HG03280 (cell line): ENCODE data around the gene HIF1AN.

Experiments
- ATAC-seq: cut with Tn5 transposase; IDR thresholded peaks from one replicate; pipeline ENCODE4 v1.9.1; 2021; ENCODE audit warnings: mild to moderate bottlenecking, moderate library complexity; ENCODE audit not compliant: unreplicated experiment

Gene HIF1AN

DNA sequence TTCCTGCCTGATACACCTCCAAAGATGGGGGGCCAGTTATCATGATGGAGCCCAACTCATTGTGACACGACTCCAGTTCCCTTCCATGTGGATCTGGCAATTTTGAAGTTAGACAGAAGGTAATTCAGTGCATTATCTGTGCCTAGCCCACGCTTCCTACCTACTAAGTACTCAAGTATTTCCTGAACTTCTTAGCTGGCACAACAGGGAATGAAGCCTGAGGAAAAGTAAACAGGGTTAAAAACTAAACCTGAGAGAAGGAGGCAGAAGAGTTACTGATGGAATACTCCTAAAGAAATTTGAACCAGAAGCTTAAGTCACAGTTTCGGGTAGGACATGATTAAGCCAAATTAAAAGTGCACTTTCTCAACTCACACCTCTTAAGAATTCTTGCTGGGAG is 14.9 kb upstream of the HIF1AN start:
- no peak for ATAC-seq

DNA sequence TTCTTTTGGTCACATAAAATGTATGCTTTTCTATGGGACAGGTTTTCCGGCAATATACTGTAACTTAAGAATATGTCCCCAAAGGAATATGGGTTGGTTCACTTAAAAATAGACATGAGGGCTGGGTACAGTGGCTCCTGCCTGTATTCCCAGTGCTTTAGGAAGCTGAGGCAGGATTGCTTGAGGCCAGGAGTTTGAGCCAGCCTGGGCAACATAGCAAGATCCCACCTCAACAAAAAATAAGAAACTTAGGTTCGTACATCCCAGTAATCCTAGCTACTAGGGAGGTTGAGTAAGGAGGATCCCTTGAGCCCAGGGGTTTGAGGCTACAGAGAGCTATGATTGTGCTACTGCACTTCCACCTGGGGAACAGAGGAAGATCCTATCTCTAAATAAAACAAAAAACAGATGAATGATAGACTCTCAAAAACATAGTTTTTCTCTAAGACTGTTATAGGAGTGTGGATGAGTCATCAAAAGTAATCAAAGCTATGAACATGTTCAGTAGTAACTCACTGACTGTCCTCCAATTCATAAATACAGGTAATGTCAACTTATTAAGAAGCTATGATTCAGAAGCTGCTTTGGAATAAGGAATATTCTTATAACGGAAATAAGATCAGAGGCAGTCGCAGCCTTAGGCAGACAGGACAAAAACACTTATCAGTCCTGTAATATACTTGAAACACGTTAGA is 13.5 kb upstream of the HIF1AN start:
- ATAC-seq: no peak

DNA sequence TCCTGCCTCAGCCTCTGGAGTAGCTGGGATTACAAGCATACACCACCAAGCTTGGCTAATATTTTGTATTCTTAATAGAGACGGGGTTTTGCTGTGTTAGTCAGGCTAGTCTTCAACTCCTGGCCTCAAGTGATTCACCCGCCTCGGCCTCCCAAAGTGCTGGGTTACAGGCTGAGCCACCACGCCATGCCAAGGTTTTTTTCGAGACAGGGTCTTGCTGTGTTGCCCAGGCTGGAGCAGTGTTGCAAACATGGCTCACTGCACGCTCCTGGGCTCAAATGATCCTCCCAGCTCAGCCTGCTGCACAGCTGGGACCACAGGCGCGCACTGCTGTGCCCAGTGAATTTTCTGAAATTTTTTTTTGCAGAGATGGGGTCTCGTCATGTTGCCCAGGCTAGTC is 12.8 kb upstream of the HIF1AN start:
- ATAC-seq: no peak

DNA sequence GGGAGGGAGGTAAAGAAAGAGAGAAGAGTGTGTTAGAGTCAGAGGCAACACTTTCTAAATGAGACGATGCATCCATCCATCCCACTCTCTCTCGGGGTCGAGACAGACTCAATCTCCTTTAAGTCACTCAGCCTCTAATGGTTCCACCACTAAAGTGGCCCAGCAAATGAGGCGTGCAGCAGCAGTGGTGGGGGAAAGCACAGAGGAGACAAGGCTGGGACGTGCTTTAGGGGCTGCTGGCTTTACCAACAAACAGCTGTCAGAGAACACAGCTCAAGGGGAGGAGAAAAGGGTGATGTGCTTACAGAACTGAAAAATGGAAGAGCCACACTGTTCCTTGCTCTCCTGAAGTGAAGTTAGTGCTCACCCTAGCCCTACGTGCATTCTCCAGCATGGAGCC is 11.5 kb upstream of the HIF1AN start:
- no peak for ATAC-seq

DNA sequence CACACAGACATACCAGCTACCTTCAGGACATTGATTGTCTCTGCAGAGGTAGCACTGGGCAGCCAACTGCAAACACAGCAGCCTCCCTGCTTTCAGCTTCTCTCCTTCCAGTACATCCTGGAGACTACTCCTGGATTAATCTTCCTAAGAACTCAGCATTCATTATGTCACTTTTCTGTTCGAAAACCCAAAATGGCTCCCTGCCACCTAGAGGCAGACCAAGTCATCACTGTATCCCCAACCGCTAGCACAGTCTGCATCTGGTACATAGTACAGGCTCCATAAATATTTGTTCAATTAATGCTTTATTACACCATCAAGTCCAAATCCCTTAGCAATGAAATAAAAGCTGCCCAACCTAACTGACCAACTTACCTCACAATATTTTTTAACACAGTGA is 11.1 kb upstream of the HIF1AN start:
- ATAC-seq: no peak

DNA sequence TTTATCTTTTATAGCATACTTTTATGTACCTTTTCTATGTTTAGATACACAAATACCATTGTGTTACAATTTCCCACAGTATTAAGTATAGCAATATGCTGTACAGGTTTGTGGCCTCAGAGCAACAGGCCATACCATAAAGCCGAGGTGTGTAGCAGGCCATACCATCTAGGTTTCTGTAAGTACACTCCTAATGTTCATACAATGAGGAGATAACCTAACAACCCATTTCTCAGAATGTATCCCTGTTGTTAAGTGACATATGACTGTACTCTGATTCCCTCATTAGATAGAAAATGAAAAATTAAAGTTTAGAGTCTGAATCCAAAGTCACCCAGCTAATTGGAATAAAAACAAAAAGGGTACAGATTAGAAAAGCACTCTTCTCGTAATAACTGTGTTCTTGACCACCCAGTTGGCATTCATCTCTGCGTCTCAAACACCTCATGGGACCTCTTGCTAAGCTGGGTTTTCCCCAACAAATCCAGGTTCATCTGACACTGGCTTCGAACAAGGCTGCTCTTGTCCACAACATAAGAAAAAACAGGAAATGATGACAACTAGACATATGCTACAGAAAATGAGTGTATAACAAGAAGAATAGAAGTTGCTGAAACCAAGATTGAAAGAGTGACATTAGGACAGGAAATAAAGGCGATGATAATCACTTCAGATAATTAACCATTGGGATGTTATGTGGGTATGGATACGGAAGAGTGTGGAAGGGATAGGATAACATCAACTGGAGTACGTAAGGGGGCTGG is 7.4 kb upstream of the HIF1AN start:
- no peak for ATAC-seq

DNA sequence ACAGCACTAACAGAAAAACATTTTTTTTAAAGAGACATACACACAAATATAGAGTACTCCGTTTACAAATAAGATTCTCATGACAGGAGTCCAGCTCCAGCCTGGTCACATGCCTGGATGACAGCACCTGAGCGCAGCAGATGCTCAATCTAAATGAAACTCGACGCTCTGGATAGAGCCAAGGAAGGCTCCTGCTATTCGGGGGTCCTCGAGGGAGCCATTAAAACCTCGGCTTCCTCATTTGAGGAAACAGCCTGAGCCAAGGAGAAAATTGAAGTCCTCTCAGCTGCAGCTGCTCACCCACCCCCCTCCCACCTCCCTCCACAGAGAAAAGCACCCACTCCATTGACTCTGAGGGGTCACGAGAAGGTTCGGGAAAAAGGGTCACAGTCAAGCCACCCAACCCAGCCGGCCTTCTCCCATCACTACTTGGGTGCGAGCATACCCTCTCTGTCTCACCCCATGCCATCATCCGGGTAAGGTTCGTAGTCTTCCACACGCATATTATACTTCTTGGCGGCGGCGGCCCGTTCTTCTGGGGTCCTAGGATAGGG is 6.7 kb upstream of the HIF1AN start:
- ATAC-seq: peak; percentile 6

DNA sequence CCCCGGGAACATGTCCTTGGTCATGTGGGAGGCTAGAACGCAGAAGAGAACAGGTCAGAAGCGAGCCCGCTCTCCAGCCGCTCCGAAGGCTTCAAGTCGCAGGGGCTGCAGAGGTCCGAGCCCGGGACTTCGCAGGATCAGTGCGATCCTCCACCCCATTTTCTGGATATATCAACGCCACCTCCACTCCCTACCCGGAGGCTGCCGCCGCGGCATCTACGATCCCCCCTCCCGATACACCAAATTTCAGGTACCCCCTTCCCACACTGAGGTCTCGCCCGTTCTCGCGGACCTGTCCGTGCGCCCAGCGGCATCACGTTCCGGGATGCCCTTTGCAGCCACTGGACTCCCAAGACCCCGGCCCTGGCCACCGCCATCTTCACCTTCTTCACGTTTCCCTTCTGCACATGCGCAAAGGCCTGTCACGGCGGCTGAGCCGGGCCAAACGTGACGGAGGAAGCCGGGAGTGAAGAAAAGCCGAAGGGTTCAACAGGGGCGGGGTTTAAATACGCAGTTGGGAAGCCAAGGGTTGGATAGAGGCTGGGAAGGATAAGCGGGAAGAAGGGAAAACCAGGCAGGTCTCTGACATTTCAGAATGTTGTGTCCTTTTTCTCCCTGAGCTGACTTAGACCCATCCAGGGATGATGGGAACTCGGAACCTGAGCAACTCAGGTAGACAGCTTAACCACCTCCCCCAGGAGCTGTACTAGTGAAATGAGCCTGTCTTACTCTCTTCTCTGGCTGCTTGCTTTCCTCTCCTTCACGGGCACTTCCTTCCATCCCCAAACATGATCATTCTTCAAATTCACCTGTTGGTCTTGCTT is 6.1 kb upstream of the HIF1AN start, which contains the start of gene NDUFB8:
NDUFB8 (minus strand) TSS at position 397 of the 824 bp plus-strand sequence; CDS start at position 377, 20 bp downstream.
- ATAC-seq: peak; percentile 73

DNA sequence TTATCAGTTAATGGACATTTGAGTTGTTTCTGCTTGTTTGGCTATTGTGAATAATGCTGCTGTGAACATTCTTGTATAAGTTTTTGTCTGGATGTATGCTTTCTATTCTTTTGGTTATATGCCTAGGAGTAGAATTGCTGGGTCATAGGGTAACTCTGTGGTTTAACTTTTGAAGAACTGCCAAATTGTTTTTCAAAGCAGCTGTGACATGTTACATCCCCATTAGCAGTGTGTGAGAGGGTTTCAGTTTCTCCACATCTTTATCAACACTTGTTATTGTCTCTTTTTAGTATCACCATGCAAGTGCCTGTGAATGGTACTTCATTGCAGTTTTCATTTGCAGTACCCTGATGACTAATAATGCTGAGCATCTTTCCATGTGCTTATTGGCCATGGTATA is 4.0 kb upstream of the HIF1AN start:
- no peak for ATAC-seq

DNA sequence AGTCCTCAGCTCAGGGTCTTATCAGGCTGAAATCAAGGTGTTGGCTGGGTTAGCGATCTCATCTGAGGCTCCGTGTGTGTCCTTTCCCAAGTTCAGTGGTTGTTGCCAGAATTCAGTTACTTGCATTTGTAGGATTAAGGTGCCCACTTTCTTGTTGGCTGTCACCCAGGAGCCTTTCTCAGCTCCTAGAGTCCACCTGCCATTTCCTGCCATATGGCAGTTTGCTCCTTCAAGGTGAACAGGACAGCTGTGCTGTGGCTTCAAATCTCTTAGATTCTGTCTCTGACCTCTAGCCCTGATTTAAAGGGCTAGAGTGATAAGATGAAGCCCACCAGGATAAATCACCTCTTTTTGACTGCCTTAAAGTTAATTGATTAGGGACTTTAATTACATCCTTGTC is 1.0 kb upstream of the HIF1AN start:
- no peak for ATAC-seq

DNA sequence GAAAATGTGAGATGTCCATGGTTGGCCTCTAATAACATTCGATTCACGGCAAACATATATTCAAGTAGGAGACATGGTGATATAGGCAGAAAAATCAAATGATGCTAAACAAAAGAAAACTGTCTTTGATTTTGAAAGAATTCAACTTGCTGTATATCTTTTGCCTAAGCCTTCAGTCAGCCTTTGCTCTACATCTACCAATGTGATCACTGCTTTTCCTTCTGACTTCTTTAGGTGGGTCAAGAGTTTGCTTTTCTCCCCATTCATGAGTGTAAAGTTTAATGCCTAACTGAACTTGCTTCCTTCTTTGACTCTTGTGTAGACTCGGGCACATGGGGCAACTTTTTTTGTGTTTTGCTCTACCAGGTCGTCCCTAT is 417 bp upstream of the HIF1AN start:
- ATAC-seq: peak; percentile 8

DNA sequence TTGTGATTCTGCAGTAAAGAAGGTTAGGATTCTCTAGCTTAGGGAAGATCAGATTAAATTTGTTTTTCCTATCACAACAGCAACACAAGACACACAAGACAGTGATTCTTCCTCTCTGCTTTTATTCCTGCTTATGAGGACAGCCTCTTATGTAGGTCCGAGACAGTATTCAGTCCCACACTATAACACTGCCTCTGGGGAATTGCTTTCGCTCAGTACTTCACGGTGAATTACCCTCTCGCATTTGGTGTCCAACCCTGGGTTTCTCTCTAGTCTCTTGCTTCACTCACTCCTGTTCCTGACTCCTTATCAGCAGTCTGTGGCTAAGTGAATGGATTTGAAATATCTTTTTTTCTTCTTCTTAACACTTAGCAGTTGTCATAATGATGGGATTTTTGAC is 1.7 kb downstream of the HIF1AN start:
- ATAC-seq: no peak

DNA sequence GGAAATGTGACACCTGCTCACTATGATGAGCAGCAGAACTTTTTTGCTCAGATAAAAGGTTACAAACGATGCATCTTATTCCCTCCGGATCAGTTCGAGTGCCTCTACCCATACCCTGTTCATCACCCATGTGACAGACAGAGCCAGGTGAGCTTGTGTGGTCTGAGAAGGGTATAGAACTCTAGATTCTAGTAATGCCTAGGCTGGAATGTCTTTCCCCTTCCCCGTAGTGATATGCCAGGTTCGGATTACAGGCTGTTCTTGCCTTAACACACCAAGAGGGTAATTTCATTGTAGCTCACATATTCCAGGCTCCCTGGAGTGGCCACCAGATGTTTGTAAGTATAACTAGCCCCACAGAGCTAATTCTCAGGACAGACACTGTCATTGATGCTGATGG is 9.2 kb downstream of the HIF1AN start:
- ATAC-seq: no peak

DNA sequence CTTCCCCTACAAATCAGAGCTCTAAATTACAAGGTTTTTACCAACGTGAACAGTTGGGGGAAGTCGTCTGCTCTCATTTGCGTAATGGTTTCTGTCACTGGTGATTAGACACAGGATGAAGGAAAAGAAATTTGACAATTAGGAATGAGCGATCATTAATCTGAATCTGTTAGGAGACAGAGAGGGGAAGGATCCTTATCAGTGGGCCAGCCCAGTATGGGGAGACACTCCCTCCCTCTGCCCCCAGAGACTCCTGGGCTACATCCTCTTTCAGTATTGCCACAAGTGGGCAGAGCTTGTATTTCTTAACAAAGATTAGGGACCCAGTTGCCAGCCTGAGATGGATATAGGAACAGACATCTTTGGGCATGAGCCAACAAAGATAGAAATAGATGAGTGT is 15.5 kb downstream of the HIF1AN start:
- ATAC-seq: no peak

DNA sequence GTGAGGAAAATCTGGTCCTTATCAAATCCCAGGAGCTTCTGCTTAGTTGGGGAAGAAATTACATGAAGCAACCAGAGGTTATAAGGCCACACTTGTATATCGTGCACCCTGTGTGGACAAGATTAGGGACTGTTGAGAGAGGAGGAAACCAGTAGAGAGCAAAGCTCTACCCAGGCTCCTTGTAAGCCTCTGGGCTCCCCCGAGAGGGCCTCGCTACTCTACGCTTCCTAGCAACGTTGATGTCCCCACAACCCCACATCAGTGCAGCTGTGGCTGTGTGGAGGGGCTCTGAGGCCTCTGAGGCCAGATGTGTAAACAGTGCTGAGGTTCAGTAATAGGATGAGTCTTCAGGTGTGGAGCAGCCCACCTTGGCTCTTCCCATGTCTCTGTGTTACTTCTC is 16.0 kb downstream of the HIF1AN start:
- ATAC-seq: no peak

DNA sequence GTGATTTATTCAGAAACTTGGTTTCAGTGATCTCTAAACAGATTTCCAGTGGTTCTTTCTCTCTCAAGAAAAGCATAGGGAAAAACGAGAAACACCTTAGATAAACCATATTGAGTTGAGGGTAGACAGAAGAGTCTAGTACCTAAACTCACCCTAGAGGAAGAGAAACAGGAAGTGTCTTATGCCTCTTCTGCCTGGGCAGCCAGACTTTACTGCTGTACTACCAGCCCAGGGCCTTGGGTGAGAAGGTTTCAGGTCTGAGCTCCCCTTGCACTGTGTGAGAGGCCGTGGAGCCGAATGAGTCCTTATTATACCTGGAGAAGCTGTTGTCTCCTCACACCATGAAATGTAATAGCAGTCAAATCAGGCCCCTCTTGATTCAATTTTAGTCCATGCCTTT is 18.2 kb downstream of the HIF1AN start:
- ATAC-seq: no peak

DNA sequence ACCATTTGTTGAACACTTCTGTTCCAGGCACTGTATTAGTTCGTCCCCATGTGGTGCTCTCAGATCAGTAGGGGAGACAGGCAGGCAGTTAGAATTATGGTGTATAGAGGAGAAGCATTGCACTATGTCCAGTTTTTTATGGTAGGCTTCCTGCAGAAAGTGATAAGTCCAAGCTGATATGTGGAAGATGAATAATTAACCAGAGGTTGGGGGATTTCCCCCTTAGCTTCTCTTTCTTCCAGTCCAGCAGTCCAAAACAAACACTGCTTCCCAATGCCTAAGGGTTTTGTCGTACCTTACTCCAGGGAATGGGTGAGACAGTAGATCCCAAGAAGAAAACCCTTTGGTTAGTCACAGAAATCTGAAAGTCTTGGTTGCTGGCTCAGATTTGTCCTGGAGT is 19.2 kb downstream of the HIF1AN start:
- no peak for ATAC-seq

DNA sequence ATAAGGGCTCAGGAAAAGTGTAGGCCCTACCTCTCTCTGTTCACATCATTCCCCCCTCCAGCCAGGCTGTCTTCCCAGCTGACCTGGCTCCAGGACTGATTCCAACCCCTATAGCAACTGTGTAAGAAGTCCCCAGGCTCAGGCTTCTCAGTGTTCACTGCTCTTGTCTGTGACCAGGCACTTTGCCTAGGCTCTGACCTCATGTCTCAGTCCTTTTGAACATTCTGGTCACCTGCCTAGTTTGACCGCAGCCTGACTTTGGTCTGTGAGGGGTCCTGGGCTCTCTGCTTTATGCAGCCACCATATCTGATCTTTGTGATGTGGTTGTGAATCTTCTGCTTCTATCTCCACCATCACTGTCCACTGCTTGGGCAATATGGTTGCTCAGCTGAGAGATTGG is 24.5 kb downstream of the HIF1AN start:
- no peak for ATAC-seq

DNA sequence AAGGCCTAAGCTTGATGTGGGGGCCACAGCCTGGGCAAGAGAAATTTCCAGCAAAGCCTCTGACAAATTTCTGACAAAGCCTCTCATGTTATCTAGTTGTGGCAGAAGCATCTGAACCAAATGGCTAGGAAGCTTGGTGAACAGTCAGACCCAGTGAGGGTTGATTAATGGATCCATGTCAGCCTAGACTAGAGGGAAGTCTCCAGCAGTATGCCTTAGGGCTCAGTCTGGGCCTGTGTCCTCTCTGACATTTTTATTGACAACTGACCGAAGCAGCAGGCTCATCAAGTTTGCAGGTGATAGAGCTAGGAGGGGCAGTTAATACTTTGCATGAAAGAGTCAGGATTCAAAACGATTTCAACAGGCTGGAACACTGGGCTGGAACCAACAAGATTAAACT is 25.3 kb downstream of the HIF1AN start:
- no peak for ATAC-seq

DNA sequence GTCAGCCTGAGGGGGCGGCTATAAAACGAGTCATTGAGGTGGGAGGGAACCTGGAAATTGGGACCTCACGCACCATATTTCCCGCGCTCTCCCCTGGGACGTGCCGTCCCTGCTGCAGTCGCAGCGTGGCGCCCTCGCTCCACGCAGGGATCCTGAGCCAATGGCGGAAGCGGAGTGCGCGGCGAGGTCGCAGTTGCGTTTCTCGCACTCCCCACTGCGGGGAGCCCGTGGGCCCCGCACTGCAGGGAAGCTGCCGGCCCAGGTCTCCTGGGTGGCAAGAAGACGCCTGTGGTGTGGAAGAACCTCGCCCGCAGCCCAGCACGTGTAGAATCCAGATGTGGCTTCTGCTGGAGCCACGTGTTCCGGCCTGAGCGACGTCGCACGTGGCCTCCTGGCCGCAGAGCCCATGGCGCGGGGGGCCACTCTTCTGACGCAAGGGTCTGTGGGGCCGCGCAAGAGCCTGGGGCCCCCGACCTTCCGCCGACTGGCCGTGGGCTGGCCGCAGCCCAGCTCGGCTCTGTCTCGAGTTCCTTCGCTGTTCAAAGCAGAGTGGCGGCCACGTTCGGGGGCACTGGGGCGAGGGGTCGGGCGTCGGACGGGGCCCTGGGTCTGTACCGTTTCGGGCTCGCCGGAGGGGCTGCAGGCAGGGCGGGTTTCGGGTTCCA is 26.4 kb downstream of the HIF1AN start:
- ATAC-seq: peak; percentile 87
